Stimulated activated CD4-positive, alpha-beta T cell treated with anti-CD3 and anti-CD28 coated beads, Interleukin-15, amount 100 ng/mL, for 24 hours (primary cell): ENCODE measurements around the gene PC.

Experiments used
- DNase-seq: peaks from one replicate; pipeline ENCODE4 v3.0.0-alpha.2; 2020

Gene PC

DNA sequence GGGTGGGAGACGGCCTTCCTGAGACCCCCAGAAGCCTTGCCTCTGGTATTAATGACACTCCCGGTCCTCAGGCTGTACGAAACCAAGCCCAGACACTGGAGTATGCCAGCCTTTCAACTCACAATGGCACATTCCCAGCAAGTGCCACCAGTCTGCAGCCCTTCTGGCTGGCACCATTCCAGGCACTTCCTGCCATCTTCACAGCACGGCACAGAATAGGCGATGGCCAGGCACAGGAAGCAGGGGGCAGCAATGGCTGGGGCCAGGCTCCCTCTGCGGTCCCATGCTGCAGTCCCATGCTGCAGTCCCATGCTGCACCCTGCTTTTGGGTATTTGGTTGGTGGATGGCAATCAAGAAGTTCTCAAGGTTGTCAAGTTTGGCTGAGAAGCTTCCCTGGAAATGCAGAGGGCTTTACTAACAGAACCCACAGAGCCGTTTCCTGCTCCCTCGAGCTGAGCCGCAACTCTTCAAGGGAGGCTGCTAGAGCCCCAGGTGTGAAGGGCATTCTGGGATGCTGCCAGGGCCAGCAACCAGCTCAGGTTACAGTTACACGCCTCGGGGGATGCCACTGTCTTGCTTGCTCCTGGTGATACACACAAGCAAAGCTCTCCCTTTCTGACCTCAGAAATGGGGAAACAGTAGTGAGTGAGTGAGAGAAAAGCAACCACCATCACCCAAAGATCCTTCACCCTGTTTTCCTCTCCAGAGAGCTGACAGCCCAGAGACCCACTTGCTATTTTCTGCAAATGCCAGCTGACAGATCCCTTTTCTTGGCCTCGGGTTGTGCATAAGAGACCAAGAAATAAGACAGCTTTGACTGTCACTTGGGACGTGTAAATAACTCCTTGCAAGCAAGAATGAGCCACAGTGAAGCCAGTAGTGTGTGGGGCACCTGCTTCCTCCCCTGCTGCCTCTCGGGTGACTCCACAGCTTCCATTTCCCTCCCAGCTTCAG is 77.4 kb downstream of the PC start:
- DNase-seq: no peak

DNA sequence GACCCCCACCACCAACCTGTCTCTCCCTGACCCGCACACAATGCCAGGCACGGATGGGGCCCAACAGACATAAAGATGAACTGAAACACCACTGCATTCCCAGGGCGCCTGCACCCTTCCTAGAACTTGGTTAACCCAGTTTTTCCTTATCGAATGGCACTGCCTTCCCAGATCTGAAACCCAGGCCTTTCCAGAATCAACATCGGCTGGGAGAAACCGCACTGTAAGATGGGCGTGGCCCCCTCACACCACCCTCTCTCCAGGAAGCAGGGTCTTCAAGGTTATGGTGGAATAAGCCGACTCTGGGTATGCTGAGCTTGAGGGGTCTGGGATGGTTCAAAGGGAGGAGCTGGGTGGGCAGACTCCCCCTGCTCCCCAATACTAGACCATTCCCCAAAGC is 78.2 kb downstream of the PC start:
- DNase-seq: no peak

DNA sequence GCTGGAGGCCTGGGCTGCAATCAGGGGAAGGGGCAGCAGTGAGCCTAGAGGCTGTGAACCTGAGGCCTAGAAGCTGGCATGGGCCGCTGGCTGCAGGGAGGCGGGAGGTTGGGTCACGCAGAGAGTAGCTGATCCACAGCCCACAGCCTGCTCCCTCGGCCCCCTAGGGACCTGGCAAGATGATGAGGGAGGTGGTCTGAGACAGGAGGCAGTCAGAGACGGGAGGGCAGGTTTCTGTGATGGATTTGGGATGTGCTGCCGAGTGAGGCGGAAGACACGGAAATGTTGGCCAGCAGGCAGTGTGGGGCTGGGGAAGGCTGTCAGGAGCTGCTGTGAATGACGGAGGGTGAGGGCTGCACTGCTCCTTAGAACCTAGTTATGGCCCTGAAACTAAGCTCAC is 78.6 kb downstream of the PC start:
- no peak for DNase-seq

DNA sequence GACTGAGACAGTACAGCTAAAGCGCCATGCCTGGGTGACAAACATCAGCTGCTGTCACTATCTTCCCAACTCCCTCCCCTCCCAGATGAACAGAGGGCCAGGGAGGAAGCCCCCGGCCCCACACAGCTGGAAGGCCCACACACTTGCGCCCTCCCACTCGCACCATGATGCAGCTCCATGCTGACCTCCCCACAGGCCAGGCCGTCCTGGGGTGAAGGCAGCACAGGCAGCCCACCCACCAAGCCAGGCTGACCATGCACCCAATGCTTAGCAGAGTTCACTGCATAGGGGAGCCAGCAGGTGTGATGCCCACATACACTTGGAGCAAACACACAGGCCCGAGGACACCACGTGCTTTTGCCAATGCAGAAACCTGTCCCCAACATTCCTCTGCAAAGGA is 79.2 kb downstream of the PC start:
- DNase-seq: no peak

DNA sequence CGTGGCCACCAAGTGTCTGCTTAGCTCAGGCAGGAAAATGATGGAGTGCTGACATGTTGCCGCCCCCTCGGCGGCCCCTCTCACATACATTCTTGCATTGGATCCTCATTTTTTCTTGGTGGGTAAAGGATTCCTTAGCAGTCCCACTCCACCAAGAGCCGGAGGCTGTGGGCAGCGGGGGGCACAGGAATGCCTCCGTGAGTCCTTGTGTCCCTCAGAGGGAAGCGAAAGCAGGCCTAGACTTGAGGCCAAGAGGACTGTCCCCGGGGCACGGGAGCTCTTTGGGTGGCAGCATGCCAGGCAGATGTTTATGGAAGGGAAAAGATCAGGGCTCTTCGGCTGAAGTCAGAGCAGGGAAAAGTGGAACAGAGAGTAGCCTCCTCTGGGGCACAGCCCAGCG is 79.7 kb downstream of the PC start:
- DNase-seq: no peak

DNA sequence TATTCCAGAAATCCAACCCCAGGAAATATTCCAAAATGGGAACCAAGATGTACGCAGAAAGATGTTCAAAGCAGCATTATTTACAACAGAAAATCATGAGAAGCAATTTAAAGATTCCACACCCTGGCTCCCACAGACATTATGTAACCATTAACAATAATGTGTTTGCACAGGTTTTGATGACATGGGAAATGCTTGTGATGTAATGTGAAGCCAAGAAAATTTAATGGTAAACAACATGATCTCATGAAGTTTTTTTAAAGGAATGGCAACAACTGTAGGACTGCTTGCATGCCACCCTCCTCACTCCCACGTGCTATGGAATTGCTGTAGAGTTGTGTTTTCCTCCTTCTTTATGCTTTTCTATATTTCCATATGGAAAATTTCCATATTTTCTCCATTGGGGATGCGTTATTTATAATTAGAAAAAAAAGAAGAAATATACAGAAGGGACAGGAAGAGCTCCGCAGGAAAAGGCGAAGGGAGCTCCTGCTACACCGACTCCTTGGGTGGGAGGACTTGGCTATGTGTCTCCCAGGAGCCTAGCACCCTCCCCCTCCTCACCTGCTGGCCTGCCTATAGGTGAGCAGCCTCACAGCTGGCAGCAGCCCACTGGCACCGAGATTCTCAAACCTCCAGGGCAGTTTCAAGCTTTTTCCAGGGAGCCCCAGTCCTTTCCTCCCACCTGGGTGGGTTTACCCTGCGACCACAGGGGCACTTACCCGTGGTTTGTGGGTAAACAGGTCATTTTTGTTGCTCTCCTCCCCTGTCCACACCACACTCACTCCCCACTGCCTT is 80.4 kb downstream of the PC start:
- DNase-seq: no peak

DNA sequence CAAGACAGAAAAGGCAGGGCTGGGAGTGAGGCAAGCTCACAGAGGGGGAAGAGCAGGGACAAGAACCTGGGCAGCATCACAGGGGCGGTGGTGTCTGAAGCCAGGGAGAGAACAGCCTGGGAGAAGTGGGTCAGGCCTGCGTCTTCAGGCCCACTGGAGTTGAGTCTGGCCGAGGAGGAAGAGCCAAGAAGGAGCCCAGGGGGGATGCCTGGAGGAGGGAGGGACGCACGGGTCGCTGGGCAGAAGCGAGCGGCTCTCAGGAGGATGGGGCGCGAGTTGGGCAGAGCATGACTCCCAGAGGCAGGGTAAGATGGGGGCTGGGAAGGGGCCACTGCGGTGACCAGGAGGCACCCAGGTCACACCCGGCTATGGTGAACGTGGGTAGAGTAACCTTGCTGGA is 82.8 kb downstream of the PC start:
- no peak for DNase-seq

DNA sequence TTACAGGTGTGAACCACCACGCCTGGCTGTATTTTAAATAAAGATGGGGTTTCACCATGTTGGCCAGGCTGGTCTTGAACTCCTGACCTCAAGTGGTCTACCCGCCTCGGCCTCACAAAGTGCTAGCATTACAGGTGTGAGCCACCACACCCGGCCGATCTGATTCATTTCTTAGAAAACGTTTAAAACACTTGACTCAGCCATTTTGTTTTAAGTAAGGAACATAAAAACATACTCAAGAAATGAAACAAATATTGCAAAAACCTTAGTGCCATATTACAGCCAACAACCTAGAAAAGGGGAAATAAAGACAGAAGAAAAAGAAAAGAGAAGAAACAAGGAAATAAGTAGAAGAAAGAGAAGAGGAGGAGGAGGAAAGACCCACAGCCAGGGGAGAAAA is 84.0 kb downstream of the PC start:
- no peak for DNase-seq

DNA sequence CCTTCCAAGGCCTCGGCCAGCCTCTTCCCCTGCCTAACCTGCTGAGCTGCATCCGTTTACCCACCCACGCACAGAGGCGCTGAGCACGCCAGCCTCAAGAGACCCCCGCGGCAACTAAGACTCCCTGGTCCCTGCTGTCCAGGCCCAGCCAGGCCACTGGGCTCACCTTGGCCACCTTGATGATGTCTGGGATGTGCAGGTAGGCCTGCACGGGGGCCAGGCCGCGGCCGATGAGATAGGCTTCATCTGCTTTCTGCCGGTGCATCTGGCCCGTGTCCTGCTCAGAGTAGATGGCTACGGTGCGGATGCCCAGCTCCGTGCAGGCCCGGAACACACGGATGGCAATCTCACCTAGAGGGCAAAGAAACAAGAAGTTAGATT is 86.7 kb downstream of the PC start:
- DNase-seq: no peak

DNA sequence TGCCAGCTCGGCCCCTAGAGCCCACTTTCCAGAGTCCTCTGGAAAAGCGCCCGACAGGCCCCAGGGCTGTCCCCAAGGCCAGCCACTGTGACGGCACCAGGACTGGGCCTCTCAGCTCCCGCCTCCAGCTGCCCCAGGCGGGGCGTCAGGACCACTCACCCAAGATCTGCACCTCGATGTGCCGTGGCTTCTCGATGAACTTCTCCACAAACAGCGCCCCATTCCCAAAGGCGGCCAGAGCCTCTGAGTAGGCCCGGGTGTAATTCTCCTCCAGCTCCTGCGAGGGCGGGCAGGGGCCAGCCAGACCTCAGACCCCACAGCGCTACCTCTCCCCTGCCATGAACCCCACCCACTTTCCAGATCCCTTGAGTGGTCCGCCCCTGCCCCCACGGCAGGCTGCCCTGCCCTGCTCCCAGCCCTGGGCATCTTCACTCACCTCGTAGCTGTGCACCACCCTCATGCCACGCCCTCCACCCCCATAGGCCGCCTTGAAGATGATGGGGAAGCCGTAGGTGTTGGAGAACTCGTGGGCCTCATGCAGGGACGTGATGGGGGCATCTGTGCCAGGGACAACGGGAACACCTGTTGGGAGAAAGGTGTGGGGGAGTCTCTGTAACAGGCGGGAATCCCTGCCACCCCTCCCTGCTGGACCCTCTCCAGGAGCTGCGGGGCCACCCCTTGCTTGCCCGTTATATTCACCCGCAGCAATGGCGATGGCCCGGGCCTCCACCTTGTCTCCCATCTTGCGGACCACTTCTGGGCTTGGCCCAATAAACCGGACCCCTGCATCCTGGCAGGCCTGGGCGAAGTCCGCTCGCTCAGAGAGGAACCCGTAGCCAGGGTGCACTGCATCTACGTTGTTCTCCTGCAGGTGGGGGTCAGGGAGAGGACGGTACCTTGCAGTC is 87.3 kb downstream of the PC start:
- DNase-seq: no peak

DNA sequence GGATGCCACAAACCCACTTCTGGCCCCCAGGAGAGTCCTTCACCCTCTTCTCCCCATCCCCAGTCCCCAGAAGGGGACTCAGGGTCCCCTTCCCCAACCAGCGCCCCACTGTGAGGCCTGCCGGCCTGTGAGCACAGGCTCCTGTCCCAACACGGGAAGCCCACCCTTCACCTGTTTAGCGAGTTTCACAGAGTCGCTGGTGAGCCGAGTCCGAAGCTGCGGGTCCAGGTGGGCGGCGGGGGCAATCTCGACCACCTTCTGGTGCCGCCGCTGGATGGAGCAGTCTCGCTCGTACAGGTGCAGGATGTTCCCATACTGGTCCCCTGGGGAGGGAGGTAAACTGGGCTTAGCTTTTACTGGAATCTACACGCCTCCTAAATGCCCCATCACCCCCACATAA is 88.1 kb downstream of the PC start:
- no peak for DNase-seq

DNA sequence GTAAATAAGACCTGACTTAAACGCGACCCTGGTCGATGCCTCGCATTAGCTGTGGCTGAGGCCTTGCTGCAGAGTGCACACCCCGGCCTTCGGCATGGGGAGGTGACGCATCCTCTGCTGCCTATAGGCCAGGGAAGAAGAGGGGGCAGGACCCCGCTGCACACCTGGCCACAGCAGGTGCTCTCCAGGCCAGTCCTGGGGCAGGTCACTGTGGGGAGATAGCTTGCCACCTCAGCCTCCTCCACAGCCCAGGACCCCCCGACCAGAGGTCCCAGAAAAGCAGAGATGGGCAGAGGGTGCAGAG is 88.7 kb downstream of the PC start:
- no peak for DNase-seq

DNA sequence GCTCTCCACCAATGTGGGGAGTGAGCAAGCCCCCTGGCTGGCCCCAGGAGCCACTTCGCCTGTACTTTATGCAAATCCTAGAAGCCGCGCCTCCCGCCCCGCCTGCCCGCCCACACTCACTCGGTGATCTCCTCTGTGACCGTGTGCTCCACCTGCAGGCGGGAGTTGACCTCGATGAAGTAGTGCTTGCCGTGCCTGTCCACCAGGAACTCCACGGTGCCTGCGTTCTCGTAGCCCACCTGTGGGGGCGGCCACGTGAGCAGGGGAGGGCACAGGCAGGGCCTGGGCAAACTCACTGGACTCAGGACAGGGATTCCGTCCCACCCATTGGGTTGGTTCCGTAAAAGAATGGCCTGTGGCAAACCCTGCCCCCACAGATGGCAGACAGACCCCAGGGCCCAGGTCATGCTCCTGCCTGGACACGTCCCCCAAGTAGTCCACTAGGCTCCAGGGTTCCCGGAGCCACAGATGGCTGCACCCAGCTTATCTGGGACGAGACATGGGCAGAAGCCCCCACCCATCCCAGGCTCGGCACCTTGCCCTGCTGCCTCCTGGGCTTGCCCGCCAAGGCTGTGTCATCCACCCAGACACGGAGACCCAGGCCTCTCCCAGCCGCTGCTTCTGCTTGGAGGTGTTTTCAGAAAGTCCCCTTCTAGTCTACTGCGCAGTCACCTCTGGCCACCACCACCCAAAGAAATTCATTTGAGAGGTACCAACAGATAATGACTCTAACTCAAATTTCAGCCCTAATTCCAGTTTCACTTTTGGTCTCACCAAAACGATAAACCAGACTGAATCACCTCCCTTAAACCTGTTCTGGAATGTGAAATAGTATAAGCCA is 89.2 kb downstream of the PC start:
- DNase-seq: peak; percentile 90

DNA sequence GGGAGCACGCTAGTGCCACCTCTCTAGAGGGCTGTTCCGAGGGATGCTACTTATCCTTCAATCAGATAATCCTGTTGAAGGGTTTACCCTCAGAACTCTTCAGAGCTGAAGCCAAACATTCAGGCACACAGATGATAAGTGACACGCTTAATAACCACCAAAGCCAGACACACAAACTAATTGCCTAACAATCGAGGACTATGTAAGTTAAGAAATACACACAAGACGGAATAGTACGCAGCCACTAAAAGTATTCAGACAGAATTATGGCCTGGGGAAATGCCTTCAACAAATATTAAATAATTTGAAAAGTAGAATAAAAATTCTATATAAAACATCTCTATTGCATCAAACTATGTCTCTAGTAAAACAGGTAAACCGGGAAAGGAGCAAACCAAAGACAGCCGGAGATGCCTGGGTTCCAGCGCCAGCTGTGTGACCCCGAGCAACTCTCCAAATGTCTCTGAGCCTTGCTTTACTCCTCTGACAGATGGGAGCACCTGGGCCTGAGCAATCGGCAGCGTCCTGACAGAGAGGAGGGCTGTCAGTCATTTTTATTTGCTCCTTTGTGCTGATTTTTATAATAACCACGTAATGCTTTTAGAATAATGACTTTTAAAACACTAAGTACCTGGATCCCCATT is 90.0 kb downstream of the PC start:
- DNase-seq: no peak

DNA sequence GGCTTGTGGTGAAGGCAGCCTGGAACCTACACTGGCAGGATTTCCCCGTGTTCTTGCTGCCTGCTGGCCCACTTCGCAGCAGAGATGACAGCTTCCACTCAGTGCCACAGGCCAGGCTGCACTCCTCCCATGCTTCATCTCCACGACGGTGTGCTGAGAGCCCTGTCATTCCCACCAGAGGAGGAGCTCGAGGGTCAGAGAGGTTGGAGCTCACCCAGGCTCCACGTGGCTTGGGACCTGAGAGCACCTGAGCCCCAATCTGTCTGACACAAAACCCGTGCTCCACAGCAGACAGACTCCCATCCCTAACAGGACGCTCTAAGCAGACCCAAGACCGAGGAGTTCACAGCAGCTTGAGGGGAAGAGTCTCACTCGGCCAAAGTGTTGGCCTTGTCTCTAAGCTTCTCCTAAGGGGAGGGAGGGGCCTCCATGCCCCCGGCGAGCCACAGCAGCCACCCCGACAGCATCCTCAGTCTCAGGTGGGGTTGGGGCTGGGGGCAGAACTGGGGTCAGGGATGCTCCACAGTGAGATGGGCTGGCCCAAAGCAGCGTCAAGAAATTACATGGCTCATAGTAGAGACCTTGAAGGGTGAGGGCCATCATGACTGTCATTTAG is 90.7 kb downstream of the PC start:
- no peak for DNase-seq

DNA sequence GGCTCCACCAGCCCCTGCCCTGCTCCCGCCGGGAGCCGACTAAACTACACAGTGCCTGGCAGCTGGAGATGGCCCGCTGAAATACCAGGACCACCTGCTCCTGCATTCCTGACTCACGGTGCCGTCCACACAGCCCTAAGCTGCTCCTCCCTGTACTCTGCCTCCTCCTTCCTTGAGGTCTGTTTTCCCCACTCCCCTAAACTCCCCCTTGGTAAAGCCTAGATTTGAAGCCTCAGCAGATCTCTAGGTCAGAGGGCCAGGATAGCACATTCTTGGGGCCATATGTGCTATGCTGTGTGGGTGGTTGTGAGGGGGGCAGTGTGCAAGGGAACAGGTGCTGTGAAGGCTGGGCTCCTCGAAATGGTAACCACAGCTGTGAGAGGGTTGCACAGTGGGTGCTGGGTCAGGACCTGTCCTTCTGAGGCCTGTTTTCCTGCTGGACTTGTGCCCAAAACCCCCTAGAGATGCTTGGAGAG is 91.6 kb downstream of the PC start:
- no peak for DNase-seq

DNA sequence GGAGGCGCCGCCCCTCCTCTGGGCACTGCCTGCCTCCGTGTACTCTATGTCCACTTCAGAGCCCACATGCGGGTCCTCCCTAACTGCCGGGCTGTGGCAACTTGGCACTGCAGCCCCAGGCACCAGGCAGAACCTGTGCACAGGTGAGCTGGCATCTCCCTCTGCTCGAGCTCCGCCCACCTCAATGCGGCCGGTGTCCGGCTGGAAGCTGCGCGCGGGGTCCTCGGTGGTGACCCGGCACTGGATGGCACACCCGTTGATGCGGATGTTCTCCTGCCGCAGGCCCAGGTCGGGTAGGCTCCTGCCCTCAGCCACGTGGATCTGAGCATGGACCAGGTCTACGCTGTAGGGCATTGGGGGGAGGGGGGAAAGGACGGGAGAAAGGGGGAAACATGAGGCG is 92.2 kb downstream of the PC start:
- DNase-seq: no peak

DNA sequence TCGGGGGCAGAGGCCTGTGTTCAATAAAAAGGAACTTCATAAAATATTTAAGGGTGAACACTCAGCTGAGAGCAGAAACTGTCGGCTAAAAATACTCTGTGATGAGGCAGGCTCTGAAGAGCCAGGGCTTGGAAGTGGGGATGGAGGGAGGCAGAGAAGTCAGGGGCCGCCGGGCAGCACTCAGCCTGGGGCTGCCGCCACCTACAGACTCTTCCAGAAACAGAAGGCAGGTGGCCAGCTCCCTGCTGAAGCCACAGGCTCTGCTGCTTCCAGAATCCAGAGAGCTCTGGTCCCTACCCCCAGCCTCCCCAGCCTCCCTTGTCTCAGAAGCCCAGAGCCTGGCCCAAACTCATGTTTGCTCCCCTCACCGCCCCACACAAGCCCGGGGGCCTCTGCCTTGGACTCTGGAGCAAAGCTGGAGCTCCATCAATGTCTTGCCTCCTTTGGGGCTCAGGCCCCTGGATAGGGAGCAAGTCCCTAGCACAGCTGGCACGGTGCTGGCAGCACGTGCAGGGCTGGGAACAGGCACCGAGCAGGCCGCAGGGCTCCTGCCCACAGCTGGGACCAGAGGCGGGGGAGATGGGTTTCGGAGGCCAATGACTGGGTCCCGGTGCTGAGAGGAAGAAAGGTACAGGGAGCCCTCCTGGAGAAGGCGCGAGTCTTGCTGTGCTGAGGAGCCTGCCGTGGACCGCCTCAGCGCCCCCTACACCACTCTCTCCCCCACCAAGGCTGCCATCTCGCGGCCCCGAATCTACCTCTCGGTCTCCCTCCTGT is 93.1 kb downstream of the PC start:
- DNase-seq: no peak

DNA sequence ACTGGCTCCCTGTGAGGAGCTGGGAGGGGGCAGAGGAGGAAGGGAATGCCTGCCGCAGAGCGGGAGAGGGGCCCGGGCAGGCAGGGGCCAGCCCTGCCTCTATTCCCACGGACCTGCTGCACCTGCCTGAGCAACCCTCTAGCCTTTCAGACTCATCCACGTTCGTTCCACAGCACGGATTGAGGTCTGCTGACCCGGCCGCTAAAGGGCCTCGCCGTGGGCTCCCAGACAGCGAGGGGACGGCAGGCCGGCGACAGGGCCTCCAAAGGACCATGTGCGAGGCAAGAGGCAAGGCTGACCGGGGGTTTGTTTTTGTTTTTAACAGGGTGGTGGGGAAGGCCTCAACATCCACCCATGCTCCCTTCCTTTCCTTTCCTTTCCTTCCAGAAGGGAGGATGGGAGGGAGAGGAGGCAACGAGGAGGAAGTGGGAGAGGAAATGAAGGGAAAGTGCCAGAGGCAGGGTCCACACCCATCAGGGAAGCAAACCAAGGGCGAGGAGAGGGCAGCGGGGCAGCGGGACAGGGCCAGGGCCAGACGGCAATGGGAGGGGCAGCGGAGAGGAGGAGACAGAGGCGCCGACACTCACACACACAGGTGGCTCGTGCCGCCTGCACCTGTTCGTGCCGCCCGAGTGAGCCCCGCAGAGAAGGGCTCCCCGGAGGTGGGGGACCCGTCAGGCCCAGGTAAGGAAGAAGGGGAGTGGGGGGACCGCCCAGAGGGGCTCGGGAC is 93.8 kb downstream of the PC start:
- no peak for DNase-seq
